ENCODE data around the gene SNCA. TPM values are rescaled to one million over a fixed set of nuclear protein-coding genes. Genes with fewer than 3 reads are reported as not detected.

The SNCA gene
- total RNA-seq, 1 donor from 2014 or later, result 116 TPM

GRCh38 chr4:89707467-89707866 is 129.5 kb downstream of the SNCA start:
- DNase-seq (ENCODE audit: low read depth in 2 of 2), result no peak

GRCh38 chr4:89704651-89705395 is 132.1 kb downstream of the SNCA start:
- no peak for DNase-seq (ENCODE audit: low read depth in 2 of 2)

GRCh38 chr4:89703829-89704590 is 133.0 kb downstream of the SNCA start:
- no peak for DNase-seq (ENCODE audit: low read depth in 2 of 2)

GRCh38 chr4:89700766-89701423 is 136.1 kb downstream of the SNCA start:
- no peak for DNase-seq (ENCODE audit: low read depth in 2 of 2)

- no peak for DNase-seq (ENCODE audit: low read depth in 2 of 2)
Measured at GRCh38 chr4:89685690-89686089, 151.3 kb downstream of the SNCA start.

- no peak for DNase-seq (ENCODE audit: low read depth in 2 of 2)
Measured at GRCh38 chr4:89685277-89685676, 151.7 kb downstream of the SNCA start.

GRCh38 chr4:89684536-89684935 is 152.4 kb downstream of the SNCA start:
- no peak for DNase-seq (ENCODE audit: low read depth in 2 of 2)

GRCh38 chr4:89682808-89683207 is 154.2 kb downstream of the SNCA start:
- no peak for DNase-seq (ENCODE audit: low read depth in 2 of 2)

GRCh38 chr4:89681671-89682070 is 155.3 kb downstream of the SNCA start:
- no peak for DNase-seq (ENCODE audit: low read depth in 2 of 2)

GRCh38 chr4:89681219-89681618 is 155.7 kb downstream of the SNCA start:
- no peak for DNase-seq (ENCODE audit: low read depth in 2 of 2)

GRCh38 chr4:89674876-89675459 is 162.0 kb downstream of the SNCA start:
- no peak for DNase-seq (ENCODE audit: low read depth in 2 of 2)

Other genes starting within 250 kb of the SNCA start
- gene MMRN1, start 57.7 kb upstream of the SNCA start, total RNA-seq, result 1,510 and 3,426 TPM in 2 replicates

All from dermis microvascular lymphatic vessel endothelial cell (primary cell).